H9 (cell line): ENCODE results near the gene KIF2C. TPM values are rescaled to one million over a fixed set of nuclear protein-coding genes. Genes with fewer than 3 reads are reported as not detected.

Source experiments
- DNase-seq: peaks from one replicate; pipeline ENCODE4 v3.0.0-alpha.2; 2017
- H2AFZ ChIP-seq: one replicate; pipeline ENCODE4 v1.6.1; 2013; ENCODE audit warnings: mild to moderate bottlenecking, low read length, control low read depth, moderate library complexity
- H2AK5ac ChIP-seq: 2 replicates; pipeline ENCODE4 v1.6.1; 2013; ENCODE audit warnings: low read length, control low read depth, mixed read lengths; ENCODE audit not compliant: insufficient read length
- H2BK120ac ChIP-seq: one replicate; pipeline ENCODE4 v1.6.1; 2013; ENCODE audit warnings: low read depth, mild to moderate bottlenecking, low read length, control low read depth, inconsistent platforms; ENCODE audit not compliant: poor library complexity, severe bottlenecking
- H2BK12ac ChIP-seq: 2 replicates; pipeline ENCODE4 v1.6.1; 2013; ENCODE audit warnings: low read length, control low read depth, mixed read lengths, low read depth; ENCODE audit not compliant: insufficient read length
- H2BK15ac ChIP-seq: 2 replicates; pipeline ENCODE4 v1.6.1; 2013; ENCODE audit warnings: low read depth, low read length, control low read depth
- H2BK20ac ChIP-seq: one replicate; pipeline ENCODE4 v1.6.1; 2013; ENCODE audit warnings: low read depth, mild to moderate bottlenecking, low read length, control low read depth, inconsistent platforms; ENCODE audit not compliant: poor library complexity, severe bottlenecking
- H2BK5ac ChIP-seq: 2 replicates; pipeline ENCODE4 v1.6.1; 2013; ENCODE audit warnings: low read length, control low read depth, mixed read lengths; ENCODE audit not compliant: insufficient read length
- H3K14ac ChIP-seq: 2 replicates; pipeline ENCODE4 v1.6.1; 2013; ENCODE audit warnings: low read length, control low read depth; ENCODE audit not compliant: insufficient read depth
- H3K18ac ChIP-seq: 2 replicates; pipeline ENCODE4 v1.6.1; 2013; ENCODE audit warnings: low read depth, mild to moderate bottlenecking, mixed read lengths, low read length, control low read depth; ENCODE audit not compliant: insufficient read length
- H3K23ac ChIP-seq: 2 replicates; pipeline ENCODE4 v1.6.1; 2013; ENCODE audit warnings: low read length, control low read depth, mixed read lengths, low read depth; ENCODE audit not compliant: insufficient read length
- H3K23me2 ChIP-seq: 2 replicates; pipeline ENCODE4 v1.6.1; 2013; ENCODE audit warnings: low read depth, mild to moderate bottlenecking, mixed read lengths, low read length, control low read depth; ENCODE audit not compliant: insufficient read length, poor library complexity, severe bottlenecking
- H3K27ac ChIP-seq: 2 replicates; pipeline ENCODE4 v1.5.1; 2013; ENCODE audit warnings: low read length, control low read depth, mixed read lengths, low read depth; ENCODE audit not compliant: insufficient read length
- H3K27me3 ChIP-seq: 2 replicates; pipeline ENCODE4 v1.6.1; 2013; ENCODE audit warnings: low read length, control low read depth, inconsistent platforms; ENCODE audit not compliant: insufficient read depth
- H3K4ac ChIP-seq: 2 replicates; pipeline ENCODE4 v1.6.1; 2013; ENCODE audit warnings: low read depth, mild to moderate bottlenecking, control low read depth, inconsistent platforms, low read length, moderate library complexity
- H3K4me1 ChIP-seq: 2 replicates; pipeline ENCODE4 v1.6.1; 2013; ENCODE audit warnings: low read length, control low read depth, inconsistent platforms; ENCODE audit not compliant: insufficient read depth
- H3K4me2 ChIP-seq: 2 replicates; pipeline ENCODE4 v1.6.1; 2013; ENCODE audit warnings: low read length, control low read depth, mixed read lengths; ENCODE audit not compliant: insufficient read length, insufficient read depth
- H3K56ac ChIP-seq: 2 replicates; pipeline ENCODE4 v1.6.1; 2013; ENCODE audit warnings: low read depth, mild to moderate bottlenecking, mixed read lengths, low read length, control low read depth; ENCODE audit not compliant: insufficient read length
- H3K79me1 ChIP-seq: 2 replicates; pipeline ENCODE4 v1.6.1; 2013; ENCODE audit warnings: low read depth, mild to moderate bottlenecking, moderate library complexity, low read length, control low read depth, inconsistent platforms; ENCODE audit not compliant: insufficient read depth, poor library complexity, severe bottlenecking
- H3K79me2 ChIP-seq: 2 replicates; pipeline ENCODE4 v1.6.1; 2013; ENCODE audit warnings: low read length, control low read depth, inconsistent platforms; ENCODE audit not compliant: insufficient read depth
- H3K9ac ChIP-seq: 2 replicates; pipeline ENCODE4 v1.6.1; 2013; ENCODE audit warnings: low read length, control low read depth, mixed read lengths; ENCODE audit not compliant: insufficient read length; ENCODE audit errors: extremely low read depth
- H3K9me3 ChIP-seq: one replicate; pipeline ENCODE4 v1.6.1; 2013; ENCODE audit warnings: low read depth, low read length, inconsistent platforms; ENCODE audit not compliant: control insufficient read depth
- H3T11ph ChIP-seq: one replicate; pipeline ENCODE4 v1.6.1; 2013; ENCODE audit warnings: mild to moderate bottlenecking, low read length, control low read depth, inconsistent platforms
- H4K20me1 ChIP-seq: one replicate; pipeline ENCODE4 v1.6.1; 2013; ENCODE audit not compliant: control insufficient read depth, insufficient read length, insufficient read depth
- H4K5ac ChIP-seq: 2 replicates; pipeline ENCODE4 v1.6.1; 2013; ENCODE audit warnings: low read depth, mild to moderate bottlenecking, mixed read lengths, low read length, control low read depth; ENCODE audit not compliant: insufficient read length
- H4K8ac ChIP-seq: replicated peaks from 2 replicates; pipeline ENCODE4 v1.6.1; 2013; ENCODE audit warnings: low read length, control low read depth, mixed read lengths, low read depth; ENCODE audit not compliant: insufficient read length
- H4K91ac ChIP-seq: 2 replicates; pipeline ENCODE4 v1.6.1; 2013; ENCODE audit warnings: low read depth, mild to moderate bottlenecking, moderate library complexity, mixed read lengths, low read length, control low read depth; ENCODE audit not compliant: insufficient read length
- H3K27ac Mint-ChIP-seq, 3 experiments: 2 replicates in 2 of 3; 3 replicates in 1 of 3; pipeline ENCODE4 v1.8.0; 2020 to 2021; ENCODE audit warnings: mixed read lengths in 3 of 3, mild to moderate bottlenecking in 1 of 3, moderate library complexity in 1 of 3
- H3K27me3 Mint-ChIP-seq: 2 replicates; pipeline ENCODE4 v1.8.0; 2021; ENCODE audit warnings: low read depth, mild to moderate bottlenecking, moderate library complexity, mixed read lengths
- H3K36me3 Mint-ChIP-seq, 3 experiments: 2 replicates in 2 of 3; 3 replicates in 1 of 3; pipeline ENCODE4 v1.8.0; 2020 to 2021; ENCODE audit warnings: low read depth in 3 of 3, mixed read lengths in 3 of 3; ENCODE audit not compliant: insufficient read depth in 1 of 3
- H3K4me1 Mint-ChIP-seq, 2 experiments: 2 replicates each; pipeline ENCODE4 v1.8.0; 2020; ENCODE audit warnings: mixed read lengths in 2 of 2
- H3K4me3 Mint-ChIP-seq, 2 experiments: 2 replicates in 1 of 2; 3 replicates in 1 of 2; pipeline ENCODE4 v1.8.0; 2020 to 2021; ENCODE audit warnings: mild to moderate bottlenecking in 2 of 2, mixed read lengths in 2 of 2, moderate library complexity in 1 of 2
- H3K9me3 Mint-ChIP-seq, 2 experiments: 2 replicates in 1 of 2; 3 replicates in 1 of 2; pipeline ENCODE4 v1.8.0; 2020; ENCODE audit warnings: mild to moderate bottlenecking in 2 of 2, mixed read lengths in 2 of 2, moderate library complexity in 1 of 2
- CTCF ChIP-seq: fragments of 200-600 bp; sonication (generic); conservative IDR thresholded peaks from 3 replicates; pipeline ENCODE4 v1.8.0; 2021; ENCODE audit warnings: antibody characterized with exemption, mild to moderate bottlenecking
- WGBS: extraction: QIAGEN DNeasy Blood & Tissue Kit; methylation state at CpG from one replicate; pipeline ENCODE4 v1.1.7; 2013; ENCODE audit warnings: missing lambda C conversion rate, low lambda C conversion rate, mixed read lengths; ENCODE audit not compliant: insufficient read length; ENCODE audit errors: extremely low coverage; 5-methylcytosine and 5-hydroxymethylcytosine counted together
- total RNA-seq: library from RNA; stranded (reverse); gene quantifications from 2 replicates; pipeline ENCODE4 v1.2.1, GENCODE V29; 2021

KIF2C gene
- total RNA-seq, 1 experiment from 2014 or later: 73.1 TPM

GRCh38 chr1:44740179-44740617 lies 561 bp downstream of the KIF2C start:
- Histone ChIP-seq H3K9ac (peak overlapping the region; percentile 74), H3K27ac (no peak overlapping the region), H2BK120ac (no peak overlapping the region), H3K79me1 (peaks cover 5% of the 10 kb centered on the region), H2AK5ac (no peak overlapping the region), H2AFZ (no peak overlapping the region), H3K23ac (no peak overlapping the region), H3K4ac (no peak overlapping the region; the same call in 1 of the 2 replicates), H3K23me2 (peaks cover 8% of the 10 kb centered on the region), H3K4me1 (no peaks in the 10 kb centered on the region), H2BK12ac (no peak overlapping the region), H4K20me1 (no peaks in the 10 kb centered on the region), H2BK20ac (no peak overlapping the region), H3K79me2 (peaks cover 9% of the 10 kb centered on the region; the same call in 1 of the 2 replicates), H3K4me2 (peak overlapping the region; percentile 58), H3K18ac (peak overlapping the region; percentile 65), H4K8ac (no peak overlapping the region), H2BK5ac (no peak overlapping the region), H3K56ac (no peak overlapping the region), H3K14ac (peak overlapping the region; percentile 15; the same call in 1 of the 2 replicates), H2BK15ac (no peak overlapping the region), H3K27me3 (no peaks in the 10 kb centered on the region), H4K5ac (no peak overlapping the region), H3T11ph (no peak overlapping the region), H4K91ac (no peak overlapping the region), H3K9me3 (no peaks in the 10 kb centered on the region)
- Mint-ChIP-seq H3K9me3 (peaks cover 0 to 11% of the 10 kb centered on the region in 2 experiments; a peak in 4 of 5 replicates), H3K4me1 (peaks cover 17 to 18% of the 10 kb centered on the region in 2 experiments), H3K27me3 (peaks cover 2% of the 10 kb centered on the region; the same call in 1 of the 2 replicates), H3K4me3 (peak overlapping the region; percentile 98 to 99), H3K36me3 (peaks cover 24 to 39% (median 35%) of the 10 kb centered on the region in 3 experiments), H3K27ac (peak overlapping the region; percentile 96 to 99 (median 97))
- WGBS: no CpG with 5 or more reads among the region's 14 CpGs
- TF ChIP-seq CTCF: no peak
- no peak for DNase-seq
